SH-SY5Y (cell line): ENCODE measurements around the gene COL26A1.

Experiments used
- GATA2 ChIP-seq: IDR thresholded peaks from 2 replicates; pipeline ENCODE4 v1.6.1; 2011; ENCODE audit warnings: mild to moderate bottlenecking, low read depth, low read length
- GATA3 ChIP-seq: IDR thresholded peaks from 2 replicates; pipeline ENCODE4 v1.6.1; 2011; ENCODE audit warnings: low read depth, mild to moderate bottlenecking, low read length, moderate library complexity

COL26A1 gene

GRCh38 chr7:101410743-101411507 lies 48.2 kb downstream of the COL26A1 start:
- TF ChIP-seq GATA3 (no peak), GATA2 (no peak)

- no peak for TF ChIP-seq GATA3
- TF ChIP-seq GATA2: no peak
Measured at GRCh38 chr7:101411508-101411874, 48.8 kb downstream of the COL26A1 start.

- no peak for TF ChIP-seq GATA2
- no peak for TF ChIP-seq GATA3
Measured at GRCh38 chr7:101412976-101413375, 50.3 kb downstream of the COL26A1 start.

- no peak for TF ChIP-seq GATA3
- TF ChIP-seq GATA2: no peak
Measured at GRCh38 chr7:101418694-101419093, 56.0 kb downstream of the COL26A1 start.

GRCh38 chr7:101419831-101420230 lies 57.2 kb downstream of the COL26A1 start:
- no peak for TF ChIP-seq GATA2

GRCh38 chr7:101420436-101420835 lies 57.8 kb downstream of the COL26A1 start:
- TF ChIP-seq GATA3: no peak
- no peak for TF ChIP-seq GATA2

- TF ChIP-seq GATA2: no peak
- TF ChIP-seq GATA3: no peak
Measured at GRCh38 chr7:101422356-101423195, 59.9 kb downstream of the COL26A1 start.

GRCh38 chr7:101426303-101427011 lies 63.8 kb downstream of the COL26A1 start:
- TF ChIP-seq GATA2 (no peak), GATA3 (no peak)

GRCh38 chr7:101428093-101428866 lies 65.6 kb downstream of the COL26A1 start:
- TF ChIP-seq GATA3 (no peak), GATA2 (no peak)

- TF ChIP-seq GATA3 (no peak), GATA2 (no peak)
Measured at GRCh38 chr7:101432316-101432715, 69.6 kb downstream of the COL26A1 start.

GRCh38 chr7:101433688-101434087 lies 71.0 kb downstream of the COL26A1 start:
- TF ChIP-seq GATA3 (no peak), GATA2 (no peak)

GRCh38 chr7:101435461-101436220 lies 73.0 kb downstream of the COL26A1 start:
- no peak for TF ChIP-seq GATA2

- TF ChIP-seq GATA3 (no peak), GATA2 (no peak)
Measured at GRCh38 chr7:101436221-101436735, 73.6 kb downstream of the COL26A1 start.
